SK-N-DZ (cell line): Measurements from ENCODE around the gene TAPBPL.
"Not testable (repeated sequence)": the region's sequence is repeated elsewhere in the genome, so short reads cannot be mapped to it uniquely, and the experiment has no call there.

ENCODE experiments used
- DNase-seq: peaks from one replicate; pipeline ENCODE4 v3.0.0-alpha.2; 2015; ENCODE audit warnings: low spot score

Gene TAPBPL

DNA sequence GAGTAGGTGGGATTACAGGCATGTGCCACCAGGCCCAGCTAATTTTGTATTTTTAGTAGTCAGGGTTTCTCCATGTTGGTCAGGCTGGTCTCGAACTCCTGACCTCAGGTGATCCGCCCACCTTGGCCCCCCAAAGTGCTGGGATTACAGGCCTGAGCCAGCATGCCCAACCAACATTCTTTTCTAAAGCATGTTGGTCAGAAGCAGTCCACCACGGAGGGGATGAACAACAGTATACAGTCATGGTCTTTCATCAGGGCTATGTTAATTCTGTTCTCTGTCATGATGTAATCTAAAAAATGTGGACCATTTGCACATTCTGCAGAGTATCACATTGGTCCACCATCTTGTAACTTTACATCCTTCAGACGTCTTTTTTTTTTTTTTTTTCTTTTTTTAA, 37.6 kb downstream of the TAPBPL start:
- DNase-seq, result no peak

DNA sequence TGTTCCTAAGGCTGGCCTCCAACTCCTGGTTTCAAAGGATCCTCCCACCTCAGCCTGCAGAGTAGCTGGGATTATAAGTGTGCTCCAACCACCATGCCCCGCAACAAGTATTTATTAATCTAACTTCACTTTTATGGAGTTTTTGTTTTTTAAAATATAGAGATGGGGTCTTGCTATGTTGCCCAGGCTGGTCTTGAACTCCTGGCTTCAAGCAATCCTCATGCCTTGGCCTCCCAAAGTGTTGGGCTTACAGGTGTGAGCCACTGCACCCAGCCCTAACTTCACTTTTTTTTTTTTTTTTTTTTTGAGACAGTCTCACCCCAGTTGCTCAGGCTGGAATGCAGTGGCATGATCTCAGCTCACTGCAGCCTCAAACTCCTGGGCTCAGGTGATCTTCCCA, 38.8 kb downstream of the TAPBPL start:
- not testable (repeated sequence) for DNase-seq

DNA sequence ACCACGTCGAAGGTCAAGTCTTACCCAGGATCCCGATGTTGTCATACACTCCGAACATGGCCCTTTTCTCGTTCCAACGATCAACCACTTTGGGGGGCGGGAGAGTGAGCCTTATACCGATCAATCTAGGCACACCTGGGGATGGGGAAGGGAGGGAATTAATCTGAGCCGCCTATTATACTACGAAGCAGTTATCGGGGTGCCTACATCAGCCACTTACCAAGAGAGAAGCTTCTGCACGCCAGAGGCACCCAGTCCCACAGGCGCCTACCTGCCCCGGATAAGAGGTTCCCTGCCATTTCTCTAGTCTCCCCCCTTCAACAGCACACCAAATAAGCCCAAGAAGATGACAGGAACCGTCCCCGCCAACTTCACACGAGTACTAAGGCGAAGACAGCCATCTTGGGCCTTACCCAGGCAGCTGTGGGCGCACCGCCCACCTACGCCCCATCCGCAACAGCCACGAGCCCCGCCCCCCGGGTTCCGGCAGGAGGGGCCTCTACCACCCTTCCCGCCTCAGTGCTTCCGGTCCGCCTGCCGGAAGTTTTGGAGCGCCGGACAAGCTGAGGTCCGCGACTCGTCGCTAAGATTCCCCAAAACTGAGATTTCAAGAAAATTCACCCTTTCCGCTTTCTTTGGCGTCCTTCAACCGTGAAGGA, 41.1 kb downstream of the TAPBPL start, which contains the start of gene MRPL51:
Gene MRPL51, minus strand, starts transcription at position 425 of the 659 bp plus-strand sequence. Its CDS starts 126 bp downstream, at position 299.
- peak; percentile 96 for DNase-seq

DNA sequence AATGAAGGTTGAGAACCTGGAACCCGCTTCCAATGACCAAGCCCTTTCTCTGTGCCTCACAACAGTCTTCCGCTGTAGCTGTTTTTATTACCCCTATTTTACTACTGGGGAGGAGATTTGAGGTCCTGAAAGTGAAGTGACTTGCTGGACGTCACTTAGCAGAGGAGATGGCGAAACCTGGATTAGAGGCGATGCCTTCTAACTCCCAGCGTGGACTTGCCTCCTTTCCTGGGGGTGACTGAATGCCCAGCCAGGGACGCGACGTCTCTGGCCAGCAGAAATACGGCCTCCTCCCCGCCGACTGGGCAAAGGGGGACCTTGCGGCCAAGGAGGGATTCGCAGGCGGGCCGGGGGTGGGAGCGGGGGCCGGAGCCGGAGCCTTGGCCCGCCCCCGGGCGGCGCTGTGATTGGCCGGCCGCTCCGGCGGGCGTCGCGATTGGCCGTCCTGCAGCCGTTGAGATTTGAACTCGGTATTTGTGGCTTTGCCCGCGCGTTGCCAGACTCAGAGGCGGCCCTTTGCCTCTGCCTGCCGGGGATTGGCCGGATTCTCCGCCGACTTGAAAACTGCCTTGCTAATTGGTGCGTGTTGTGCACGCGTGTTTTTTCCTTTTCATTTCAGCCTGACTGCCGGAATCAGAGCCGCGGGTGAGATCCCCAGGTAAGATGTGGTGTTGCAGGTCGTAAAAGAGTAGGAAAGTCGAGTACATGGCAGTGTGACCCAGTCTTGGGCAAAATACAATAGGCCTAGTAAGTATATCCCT, 41.8 kb downstream of the TAPBPL start, which contains the start of gene NCAPD2:
Gene NCAPD2, plus strand, starts transcription at position 606 of the 761 bp plus-strand sequence. CDS start 997 bp downstream, outside the sequence.
- DNase-seq, result peak; percentile 99

DNA sequence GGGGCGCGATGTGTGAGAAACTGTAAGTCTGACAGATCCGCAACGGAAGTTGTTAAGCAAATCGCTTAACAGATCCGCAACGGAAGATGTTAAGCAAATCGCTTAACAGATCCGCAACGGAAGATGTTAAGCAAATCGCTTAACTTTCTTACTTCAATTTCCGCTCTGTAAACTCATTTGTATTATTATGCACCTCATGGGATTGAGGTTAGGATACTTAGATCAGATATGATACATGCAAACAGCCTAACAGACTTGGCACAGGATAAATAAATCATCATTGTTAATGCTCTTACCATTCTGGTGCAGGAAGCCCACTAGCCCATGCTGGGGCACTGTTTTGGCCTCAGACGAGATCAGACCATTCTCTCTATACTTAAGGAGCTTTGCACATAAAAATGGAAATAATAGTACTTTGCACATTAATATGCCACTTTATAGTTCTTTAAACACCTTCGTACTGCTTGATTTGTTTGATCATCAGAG, 42.5 kb downstream of the TAPBPL start:
- no peak for DNase-seq

DNA sequence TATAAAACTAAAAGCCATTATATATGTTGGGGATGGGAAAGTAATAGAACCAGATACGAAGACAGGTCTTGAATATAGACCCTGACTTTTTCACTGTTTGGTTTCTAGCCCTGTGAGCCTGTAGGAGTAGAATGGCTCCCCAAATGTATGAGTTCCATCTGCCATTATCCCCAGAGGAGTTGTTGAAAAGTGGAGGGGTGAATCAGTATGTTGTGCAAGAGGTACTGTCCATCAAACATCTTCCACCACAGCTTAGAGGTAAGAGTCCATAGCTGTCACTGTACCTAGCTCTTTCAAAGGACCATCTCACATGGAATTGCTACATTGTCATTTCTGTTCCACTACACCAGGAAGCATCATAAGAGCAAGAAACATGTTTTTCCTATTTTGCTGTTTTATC, 43.1 kb downstream of the TAPBPL start:
- DNase-seq, result no peak

DNA sequence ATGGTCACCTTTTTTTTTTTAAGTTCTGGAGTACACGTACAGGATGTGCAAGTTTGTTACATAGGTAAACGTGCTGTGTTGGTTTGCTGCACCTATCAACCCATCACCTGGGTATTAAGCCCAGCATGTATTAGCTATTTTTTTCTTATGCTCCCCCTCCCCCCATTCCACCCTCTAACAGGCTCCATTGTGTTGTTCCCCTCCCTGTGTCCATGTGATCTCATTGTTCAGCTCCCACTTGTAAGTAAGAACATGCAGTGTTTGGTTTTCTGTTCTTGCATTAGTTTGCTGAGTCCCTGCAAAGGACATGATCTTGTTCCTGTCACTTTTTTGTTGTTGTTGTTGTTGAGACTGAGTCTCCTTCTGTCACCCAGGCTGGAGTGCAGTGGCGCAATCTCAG, 45.4 kb downstream of the TAPBPL start:
- not testable (repeated sequence) for DNase-seq

DNA sequence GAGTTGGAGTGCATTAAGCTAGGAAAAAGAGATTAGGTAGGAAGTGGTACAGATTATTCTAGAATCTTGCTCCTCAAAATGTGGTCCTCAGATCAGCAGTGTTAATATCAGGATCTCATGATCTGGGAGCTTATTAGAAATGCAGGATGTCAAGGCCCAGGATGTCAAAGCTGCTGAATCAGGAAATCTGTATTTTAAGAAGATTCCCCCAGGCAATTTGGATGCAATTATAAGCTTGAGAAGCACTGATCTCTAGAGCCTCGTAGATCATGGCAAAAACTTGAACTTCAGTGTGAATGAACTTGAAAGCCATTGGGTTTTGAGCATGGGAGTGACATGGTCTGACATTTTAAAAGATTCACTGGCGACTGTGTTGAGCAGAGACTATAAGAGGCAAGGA, 48.6 kb downstream of the TAPBPL start:
- DNase-seq, result no peak

DNA sequence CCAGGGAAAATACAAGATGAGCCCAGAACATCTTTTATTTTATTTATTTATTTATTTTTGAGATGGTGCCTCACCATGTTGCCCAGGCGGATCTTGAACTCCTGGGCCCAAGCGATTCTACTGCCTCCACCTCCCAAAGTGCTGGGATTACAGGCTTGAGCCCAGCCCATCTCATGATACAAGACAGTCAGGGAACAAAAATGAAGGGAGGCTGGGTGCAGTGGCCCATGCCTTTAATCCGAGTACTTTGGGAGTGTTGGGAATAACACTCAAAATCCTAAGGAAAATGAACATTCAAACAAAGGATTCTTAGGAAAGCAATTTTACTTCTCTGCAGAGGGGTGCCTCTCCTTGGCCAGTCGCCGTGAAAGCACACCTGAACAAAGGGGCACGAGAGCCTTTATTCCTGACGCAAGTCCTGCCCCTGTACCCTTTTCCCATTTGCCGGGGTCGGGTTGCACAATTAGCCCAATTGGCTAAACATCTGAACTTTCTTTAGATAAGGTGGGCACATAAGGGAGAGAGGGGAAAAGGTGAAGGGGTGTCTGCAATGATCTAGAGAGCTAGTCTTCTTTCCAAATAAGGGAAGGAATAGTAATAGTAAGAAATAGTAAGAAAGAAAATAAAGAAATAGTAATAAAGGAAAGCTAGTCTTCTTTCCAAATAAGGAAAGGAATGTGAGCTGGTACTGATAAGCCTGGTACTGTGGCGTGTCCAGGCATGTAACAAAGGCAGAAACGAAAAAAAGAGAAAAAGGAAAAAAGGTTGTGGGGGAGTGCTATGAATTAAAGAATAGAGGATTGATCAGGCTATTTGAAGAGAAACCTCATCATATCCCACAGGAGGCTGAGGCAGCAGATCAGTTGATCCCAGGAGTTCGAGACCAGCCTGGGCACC, 55.5 kb downstream of the TAPBPL start:
- no peak for DNase-seq

DNA sequence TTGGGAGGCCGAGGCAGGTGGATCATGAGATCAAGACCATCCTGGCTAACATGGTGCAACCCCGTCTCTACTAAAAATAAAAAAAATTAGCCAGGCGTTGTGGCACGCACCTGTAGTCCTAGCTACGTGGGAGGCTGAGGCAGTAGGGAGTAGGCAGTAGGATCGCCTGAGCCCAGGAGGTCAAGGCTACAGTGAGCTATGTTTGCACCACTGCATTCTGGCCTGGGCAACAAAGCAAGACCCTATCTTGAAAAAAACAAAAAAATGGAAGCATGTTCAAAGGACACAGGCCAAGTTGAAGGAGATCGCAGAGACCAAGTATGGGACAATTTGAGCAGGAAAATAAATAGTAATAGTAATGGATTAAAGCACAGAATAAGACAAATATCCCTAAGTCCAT, 56.2 kb downstream of the TAPBPL start:
- DNase-seq, result no peak
